Measurements from ENCODE around the gene HDAC7.

The HDAC7 gene

DNA sequence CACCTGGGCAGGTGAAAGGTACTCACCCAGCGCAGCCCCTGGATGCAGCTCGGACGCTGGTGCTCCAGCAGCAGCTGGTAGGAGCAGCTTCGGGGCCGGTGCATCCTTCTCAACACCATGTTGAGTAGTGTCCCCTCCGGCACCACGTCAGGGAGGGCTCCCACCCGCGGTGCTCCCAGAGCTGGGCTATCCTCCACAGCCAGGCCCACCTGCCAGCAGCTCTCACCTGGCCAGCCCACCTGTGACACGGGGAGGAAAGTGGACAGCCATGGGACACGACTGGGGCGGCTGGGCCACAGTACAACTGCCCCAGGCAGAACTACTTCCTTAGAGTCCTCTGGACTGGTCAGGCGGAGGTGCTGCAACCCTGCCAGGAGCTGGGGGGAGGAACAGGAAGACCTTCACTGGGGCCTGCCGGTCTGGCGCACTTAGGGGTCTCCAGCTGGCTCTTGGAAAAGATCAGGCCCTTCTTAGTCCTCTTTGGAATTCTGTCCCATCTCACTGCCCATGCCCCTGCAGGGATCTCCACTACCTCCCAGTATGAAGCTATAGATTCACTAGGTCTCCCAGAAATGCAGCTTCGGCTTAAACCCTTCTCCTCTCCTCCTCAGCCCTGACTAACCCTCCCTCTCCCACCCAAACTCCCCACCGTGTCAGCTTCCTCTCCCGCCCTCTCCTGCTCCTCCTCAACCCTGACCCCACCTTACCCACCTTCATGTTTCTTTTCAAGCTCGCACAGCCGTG lies 61.7 kb downstream of the HDAC7 start:
- no peak for DNase-seq

- DNase-seq = no peak
Measured at GRCh38 chr12:47757364-47757839, 62.3 kb downstream of the HDAC7 start.

DNA sequence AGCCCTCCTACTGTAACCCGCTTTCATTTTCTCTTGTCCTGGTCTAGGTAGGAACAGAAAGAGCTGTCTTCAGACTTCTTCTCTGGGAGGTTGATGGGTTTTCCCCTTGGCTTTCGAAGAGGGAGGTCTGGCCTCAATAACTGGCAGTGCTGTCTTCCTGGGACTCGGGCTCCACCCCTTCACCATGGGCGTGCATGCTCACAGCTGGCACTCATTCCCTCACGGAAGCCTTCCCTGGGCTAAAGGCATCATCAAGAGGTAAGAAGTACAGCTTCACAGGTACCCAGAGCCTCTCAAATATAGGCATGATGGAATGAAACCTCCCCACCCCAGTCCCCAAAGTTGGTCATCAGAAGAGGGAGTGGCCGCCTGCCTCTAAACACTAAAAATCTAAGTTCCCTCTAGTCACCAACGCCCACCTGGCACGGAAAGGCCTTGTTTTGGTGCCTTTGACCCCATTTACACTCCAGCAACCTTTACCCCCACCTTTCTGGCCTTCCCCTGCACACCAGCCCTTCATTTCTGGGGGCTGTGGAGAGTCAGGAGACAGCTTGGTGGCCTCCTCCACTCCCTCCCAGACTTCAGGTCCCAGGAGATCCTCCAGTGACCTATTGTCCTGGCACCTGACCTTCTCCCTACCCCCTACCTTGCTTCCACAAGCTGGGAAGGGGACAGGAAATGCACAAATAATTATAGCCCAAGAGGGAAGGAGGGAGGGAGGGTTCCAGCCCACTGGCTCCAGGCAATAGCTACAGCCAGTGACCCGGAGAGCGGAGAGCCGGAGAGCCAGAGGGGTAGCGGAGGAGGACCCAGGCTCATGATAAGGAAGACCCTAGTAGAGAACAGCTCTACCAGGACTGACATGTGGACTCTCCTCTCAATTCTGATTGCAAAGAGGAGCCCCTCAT lies 63.8 kb downstream of the HDAC7 start:
- DNase-seq = peak; percentile 26

DNA sequence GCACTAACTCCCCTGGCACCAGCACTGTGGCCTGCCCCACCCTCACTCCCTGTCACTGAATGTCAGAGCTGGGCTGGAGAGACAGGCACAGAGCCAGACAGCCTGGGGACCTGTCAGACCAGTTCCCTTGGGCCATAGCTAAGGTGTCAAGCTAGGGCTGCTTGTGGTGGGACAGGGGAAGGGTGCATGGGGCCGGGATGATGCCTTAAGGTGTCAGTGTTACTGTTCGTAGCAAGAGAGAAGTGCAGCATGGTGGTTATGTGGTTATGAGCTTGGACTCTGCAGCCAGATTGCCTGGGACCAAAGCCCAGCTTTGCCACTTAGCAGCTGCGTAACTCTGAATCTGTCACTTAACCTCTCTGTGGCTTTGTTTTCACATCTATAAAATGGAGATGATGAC lies 64.8 kb downstream of the HDAC7 start:
- no peak for DNase-seq

DNA sequence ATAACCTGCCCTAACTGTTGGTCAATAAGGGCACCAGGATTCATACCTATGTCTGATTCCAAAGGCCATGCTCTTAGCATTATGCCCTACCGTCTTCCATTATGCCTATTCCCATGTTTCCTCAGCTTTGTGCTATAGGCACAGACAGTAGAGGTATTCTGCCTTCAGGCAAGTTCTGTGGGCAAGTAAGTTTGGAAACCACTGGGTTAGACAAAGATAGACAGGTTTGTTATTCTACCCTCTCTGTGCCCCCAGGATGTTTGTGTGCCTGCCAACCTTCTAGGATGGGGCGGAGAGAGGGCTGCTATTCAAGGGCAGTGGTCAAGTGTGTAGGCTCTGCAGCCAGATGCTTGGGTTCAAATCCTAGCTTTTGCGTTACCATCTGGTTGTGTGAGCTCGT lies 65.6 kb downstream of the HDAC7 start:
- no peak for DNase-seq

- no peak for DNase-seq
Measured at GRCh38 chr12:47753021-47754001, 66.4 kb downstream of the HDAC7 start.

- DNase-seq = no peak
Measured at GRCh38 chr12:47752552-47752951, 67.2 kb downstream of the HDAC7 start.

GRCh38 chr12:47752121-47752520 lies 67.6 kb downstream of the HDAC7 start:
- DNase-seq = no peak

GRCh38 chr12:47751561-47751960 lies 68.1 kb downstream of the HDAC7 start:
- DNase-seq = no peak

GRCh38 chr12:47750916-47751470 lies 68.7 kb downstream of the HDAC7 start:
- DNase-seq = no peak

GRCh38 chr12:47750229-47750798 lies 69.4 kb downstream of the HDAC7 start:
- no peak for DNase-seq

DNA sequence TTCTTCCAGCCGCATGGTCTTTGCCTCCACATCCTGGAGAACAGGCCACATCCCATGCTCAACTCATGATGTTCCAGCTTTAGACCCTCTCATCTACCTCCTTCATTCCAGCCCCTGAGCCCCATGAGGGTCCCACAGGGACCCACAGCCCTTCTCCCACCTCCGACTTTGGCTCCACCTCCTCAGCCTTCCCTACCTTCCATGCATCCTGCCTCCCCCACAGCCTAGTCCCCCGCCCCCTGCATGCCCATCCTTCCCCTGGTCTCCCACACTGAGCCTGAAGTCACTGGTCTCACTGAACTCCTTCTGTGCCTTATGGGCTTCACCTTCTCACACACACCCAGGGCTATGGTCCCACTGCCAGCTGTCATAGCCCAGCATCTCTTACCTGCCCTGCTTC lies 70.8 kb downstream of the HDAC7 start:
- no peak for DNase-seq

DNA sequence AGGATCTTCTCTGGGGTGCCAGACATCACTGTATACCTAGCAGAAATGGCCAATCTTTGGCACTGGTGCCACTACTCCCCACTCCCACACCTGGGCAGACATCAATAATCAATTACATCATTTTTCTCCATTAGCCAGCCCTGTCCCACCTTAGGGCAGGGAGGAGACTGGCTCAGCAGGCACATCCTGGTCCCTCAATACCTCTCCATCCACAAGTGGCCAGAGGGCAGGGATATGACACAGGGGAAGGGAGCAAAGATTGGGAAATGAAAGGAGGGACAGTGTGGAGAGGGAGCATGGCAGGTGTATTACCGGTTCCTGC lies 71.2 kb downstream of the HDAC7 start:
- DNase-seq = no peak

- DNase-seq = no peak
Measured at GRCh38 chr12:47747596-47748506, 71.9 kb downstream of the HDAC7 start.

- no peak for DNase-seq
Measured at GRCh38 chr12:47747126-47747525, 72.6 kb downstream of the HDAC7 start.

DNA sequence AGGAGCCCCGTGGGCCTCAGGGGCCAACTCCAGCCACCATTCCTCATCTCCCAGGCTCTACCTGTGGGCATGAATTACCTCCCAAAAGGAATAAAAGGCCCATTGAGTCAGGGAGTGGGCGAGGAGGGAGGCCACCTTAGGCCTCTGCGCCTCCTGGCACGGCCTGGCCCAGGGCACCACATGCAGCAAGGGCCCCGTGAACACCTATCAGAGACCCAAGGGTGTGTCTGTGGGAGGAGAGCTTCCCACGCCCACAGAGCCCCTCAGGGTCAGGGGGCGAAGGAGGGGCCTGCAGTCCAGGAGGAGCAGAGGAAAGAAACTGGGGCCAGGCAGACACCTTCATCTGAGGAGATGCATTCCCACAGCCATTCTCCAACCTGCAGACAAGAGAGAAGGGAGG lies 73.2 kb downstream of the HDAC7 start:
- DNase-seq = no peak

DNA sequence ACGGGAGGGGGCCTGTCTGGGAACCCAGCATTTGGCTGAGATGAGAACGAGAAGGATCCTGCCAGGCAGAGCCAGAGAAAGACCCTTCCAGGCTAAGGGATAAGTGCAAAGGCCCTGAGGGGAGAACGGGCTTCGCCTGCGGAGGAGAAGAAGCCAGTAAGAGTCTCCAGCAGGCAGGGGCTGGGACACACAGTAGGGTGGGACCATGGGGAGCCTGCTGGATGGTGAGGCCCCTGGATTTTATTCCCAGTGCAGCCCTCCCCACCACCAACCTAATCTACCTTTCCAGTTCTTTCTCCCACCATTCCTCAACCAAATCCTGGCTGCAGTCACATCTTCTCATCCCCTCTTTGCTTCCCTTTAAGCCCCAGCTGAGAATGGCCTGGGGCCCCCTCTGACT lies 73.6 kb downstream of the HDAC7 start:
- no peak for DNase-seq

DNA sequence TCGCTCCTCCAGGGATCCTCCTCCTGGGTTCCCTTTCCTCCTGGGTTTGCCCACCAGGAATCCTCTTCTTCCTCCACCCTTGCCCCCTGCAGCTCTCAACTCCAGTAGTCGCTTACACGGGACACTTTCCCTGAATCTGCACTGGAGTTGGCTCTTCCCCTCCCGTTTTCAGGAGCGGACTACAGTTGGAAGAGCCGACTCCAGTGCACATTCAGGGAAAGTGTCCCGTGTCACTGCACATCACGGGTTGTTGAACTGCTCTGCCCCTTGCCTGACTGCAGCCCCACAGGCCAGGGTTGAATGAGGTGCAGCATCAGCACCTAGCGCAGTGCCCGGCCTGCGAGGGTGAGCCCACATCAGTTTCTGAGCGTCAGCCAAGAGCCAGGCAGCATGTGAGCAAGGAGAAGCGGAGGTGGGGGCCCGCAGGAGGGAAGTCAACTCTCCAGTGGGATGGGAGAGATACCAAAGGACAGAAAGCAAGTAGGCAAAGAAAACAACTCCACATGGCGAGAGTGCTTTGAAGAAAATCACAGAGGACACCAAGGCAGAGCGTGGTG lies 74.1 kb downstream of the HDAC7 start:
- no peak for DNase-seq

GRCh38 chr12:47744778-47745436 lies 74.8 kb downstream of the HDAC7 start:
- DNase-seq = no peak

- DNase-seq = peak; percentile 73
Measured at GRCh38 chr12:47744005-47744651, 75.6 kb downstream of the HDAC7 start.
